GM12892 (cell line): ENCODE data around the gene TEDC2.

Experiments used
- POLR2A ChIP-seq: IDR thresholded peaks from 2 replicates; pipeline ENCODE4 v1.6.1; 2011; ENCODE audit warnings: low read depth, low read length, control low read depth
- POLR2AphosphoS5 ChIP-seq: IDR thresholded peaks from 2 replicates; pipeline ENCODE4 v1.6.1; 2011; ENCODE audit warnings: low read depth, low read length, control low read depth
- TAF1 ChIP-seq: IDR thresholded peaks from 2 replicates; pipeline ENCODE4 v1.6.1; 2011; ENCODE audit warnings: low read depth, mild to moderate bottlenecking, control low read depth, low read length, borderline replicate concordance

GRCh38 chr16:2424061-2425007 is 35.6 kb upstream of the TEDC2 start:
- TF ChIP-seq TAF1, result no peak
- TF ChIP-seq POLR2AphosphoS5, result no peak
- no peak for TF ChIP-seq POLR2A
